Hematopoietic multipotent progenitor cell treated with erythropoietin and hydrocortisone succinate and interleukin-3 and kit ligand, for 4 days (in vitro differentiated cells): ENCODE results near the gene SSTR3.

Source experiments
- DNase-seq: peaks from one replicate; pipeline ENCODE4 v3.0.0-alpha.2; 2015

The SSTR3 gene

GRCh38 chr22:37228106-37229011, 16.1 kb upstream of the SSTR3 start:
- peak; percentile 85 for DNase-seq

GRCh38 chr22:37226514-37226913, 14.2 kb upstream of the SSTR3 start:
- DNase-seq = no peak

GRCh38 chr22:37226087-37226486, 13.8 kb upstream of the SSTR3 start:
- DNase-seq = no peak

GRCh38 chr22:37225481-37225880, 13.2 kb upstream of the SSTR3 start:
- DNase-seq = peak; percentile 59

GRCh38 chr22:37224757-37225420, 12.6 kb upstream of the SSTR3 start:
- DNase-seq = no peak

GRCh38 chr22:37223965-37224551, 11.8 kb upstream of the SSTR3 start:
- DNase-seq = no peak

GRCh38 chr22:37222440-37222971, 10.2 kb upstream of the SSTR3 start:
- peak; percentile 52 for DNase-seq

- DNase-seq = no peak
These were observed 9.4 kb upstream of the SSTR3 start for GRCh38 chr22:37221424-37222333.

GRCh38 chr22:37220543-37220981, 8.3 kb upstream of the SSTR3 start:
- DNase-seq = no peak

GRCh38 chr22:37219533-37219932, 7.3 kb upstream of the SSTR3 start:
- DNase-seq = no peak

- DNase-seq = peak; percentile 41
These were observed 6.6 kb upstream of the SSTR3 start for GRCh38 chr22:37218771-37219411.

GRCh38 chr22:37218399-37218770, 6.1 kb upstream of the SSTR3 start:
- DNase-seq = no peak

- no peak for DNase-seq
These were observed 3.6 kb upstream of the SSTR3 start for GRCh38 chr22:37215890-37216289.

GRCh38 chr22:37214731-37215030, 2.4 kb upstream of the SSTR3 start:
- DNase-seq = no peak

GRCh38 chr22:37213941-37214730, 1.9 kb upstream of the SSTR3 start:
- peak; percentile 55 for DNase-seq

GRCh38 chr22:37213218-37213855, 1.1 kb upstream of the SSTR3 start:
- no peak for DNase-seq

GRCh38 chr22:37211866-37212173, 457 bp downstream of the SSTR3 start:
- DNase-seq = no peak

- no peak for DNase-seq
These were observed 1.0 kb downstream of the SSTR3 start for GRCh38 chr22:37211075-37211865.

- no peak for DNase-seq
These were observed 2.1 kb downstream of the SSTR3 start for GRCh38 chr22:37210041-37210803.
